ENCODE measurements around the gene MACROD2.

DNA sequence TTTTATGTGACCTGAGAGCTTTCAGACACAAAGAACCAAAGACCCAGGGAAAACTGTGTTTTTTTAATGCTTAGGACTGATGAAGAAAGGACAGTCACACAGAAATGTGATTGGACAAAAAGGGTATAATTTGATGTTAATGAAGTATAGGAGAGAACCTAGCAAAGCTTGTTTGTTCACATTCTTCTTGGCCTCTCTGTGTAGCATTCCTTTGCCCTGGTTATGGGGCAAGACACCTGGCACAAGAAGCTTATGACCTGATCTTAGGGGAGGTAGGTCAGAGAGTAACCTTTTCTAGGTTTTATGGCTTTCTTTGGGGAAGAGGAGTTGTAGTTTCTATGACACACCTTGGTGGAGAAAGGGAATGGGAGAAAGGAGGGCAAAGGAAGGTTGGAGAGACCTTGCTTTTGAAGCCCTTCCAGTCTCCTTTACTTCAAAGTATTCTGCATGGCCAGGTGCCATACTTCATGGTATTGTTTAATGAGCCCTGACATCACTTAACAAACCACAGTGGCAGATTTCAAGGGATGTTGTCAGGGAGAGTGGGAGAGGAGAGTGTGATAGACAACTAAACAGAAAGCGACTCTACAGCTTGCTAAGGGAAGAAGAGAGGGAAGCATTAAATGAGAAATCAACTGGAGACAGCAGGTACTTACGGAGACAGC lies 1043.9 kb downstream of the MACROD2 start:
- TF ChIP-seq CTCF (conservative IDR thresholded peaks at IDR 0.05; ENCODE audit: low read depth, low read length), result no peak
- TF ChIP-seq CHD1 (IDR thresholded peaks at IDR 0.05; ENCODE audit: low read depth, low read length), result no peak
- no peak for TF ChIP-seq POLR2A (IDR thresholded peaks at IDR 0.05; ENCODE audit: low read depth, low read length)
- TF ChIP-seq NFE2L2 (IDR thresholded peaks at IDR 0.05; ENCODE audit: low read depth, low read length), result no peak
- TF ChIP-seq, protein P1, sequence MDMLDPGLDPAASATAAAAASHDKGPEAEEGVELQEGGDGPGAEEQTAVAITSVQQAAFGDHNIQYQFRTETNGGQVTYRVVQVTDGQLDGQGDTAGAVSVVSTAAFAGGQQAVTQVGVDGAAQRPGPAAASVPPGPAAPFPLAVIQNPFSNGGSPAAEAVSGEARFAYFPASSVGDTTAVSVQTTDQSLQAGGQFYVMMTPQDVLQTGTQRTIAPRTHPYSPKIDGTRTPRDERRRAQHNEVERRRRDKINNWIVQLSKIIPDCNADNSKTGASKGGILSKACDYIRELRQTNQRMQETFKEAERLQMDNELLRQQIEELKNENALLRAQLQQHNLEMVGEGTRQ (IDR thresholded peaks at IDR 0.05; ENCODE audit: low read depth, low read length), result no peak
- TF ChIP-seq SMC3 (IDR thresholded peaks at IDR 0.05; ENCODE audit: low read depth, low read length), result no peak
- TF ChIP-seq FOS (IDR thresholded peaks at IDR 0.05; ENCODE audit: low read depth, low read length), result no peak
- TF ChIP-seq BHLHE40 (IDR thresholded peaks at IDR 0.05; ENCODE audit: low read depth, low read length), result no peak
- no peak for TF ChIP-seq MAFK (IDR thresholded peaks at IDR 0.05; ENCODE audit: low read depth, low read length)
- no peak for TF ChIP-seq MXI1 (IDR thresholded peaks at IDR 0.05; ENCODE audit: borderline replicate concordance, low read depth, low read length)

Data from IMR-90 (cell line).